ENCODE measurements around the gene CHRM2. TPM values are rescaled to one million over a fixed set of nuclear protein-coding genes. Genes with fewer than 3 reads are reported as not detected.

Gene CHRM2
- total and polyA plus RNA-seq, 2 of the 8 experiments (the other 6 are each of a cell fraction or from before 2014, with no cell fraction given), result 0.17 to 0.32 TPM

DNA sequence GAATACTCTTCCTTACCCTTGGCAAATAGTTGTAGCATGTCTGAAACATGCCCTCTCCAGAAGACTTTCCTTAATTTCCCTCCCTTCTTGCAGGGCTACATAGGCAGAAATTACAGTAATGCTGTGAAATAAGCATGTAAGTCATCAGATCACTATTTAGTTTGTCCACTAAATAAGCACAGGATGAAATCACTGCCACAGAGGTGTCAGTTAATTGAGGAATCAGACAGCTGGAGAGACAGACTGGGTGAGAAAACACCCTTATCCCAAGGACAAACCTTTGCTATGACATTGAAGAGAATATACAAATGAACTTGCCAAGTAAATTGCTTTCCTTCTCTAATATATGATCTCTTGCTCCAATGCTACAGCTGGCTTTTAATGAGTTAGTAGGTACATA is 129.3 kb downstream of the CHRM2 start:
- no peak overlapping the region for H3K4me2 ChIP-seq (ENCODE audit: insufficient read depth in 1 of 2, low read depth in 2 of 2, low read length in 2 of 2)
- H3K79me1 ChIP-seq (ENCODE audit: low read depth, low read length), result no peaks in the 10 kb centered on the region
- H3K4ac ChIP-seq (replicated peaks; ENCODE audit: insufficient read length, low read depth, low read length), result no peak overlapping the region
- H4K20me1 ChIP-seq (replicated peaks in 1 of 2; ENCODE audit: control insufficient read depth in 1 of 2, insufficient read depth in 2 of 2, low read length in 2 of 2), result no peaks in the 10 kb centered on the region
- FAIRE-seq, result no peak
- ChIA-PET POLR2A (ENCODE audit: partially characterized antibody) (no interaction called here), CTCF (ENCODE audit: partially characterized antibody) (no interaction called here)
- H2AFZ ChIP-seq (ENCODE audit: low read length), result no peak overlapping the region
- H3K27me3 ChIP-seq (replicated peaks in 1 of 4; ENCODE audit: control insufficient read depth in 3 of 4, extremely low read depth in 1 of 4, insufficient read depth in 3 of 4, low read length in 3 of 4), result no peaks in the 10 kb centered on the region
- no peak overlapping the region for H4K8ac ChIP-seq (ENCODE audit: extremely low read depth, insufficient read depth, low read length)
- H3K9ac ChIP-seq (replicated peaks in 1 of 4; ENCODE audit: extremely low read depth in 1 of 4, low read depth in 3 of 4, low read length in 3 of 4), result no peak overlapping the region
- H4K91ac ChIP-seq (replicated peaks; ENCODE audit: insufficient read length, low read length), result no peak overlapping the region
- H2BK5ac ChIP-seq (ENCODE audit: low read depth, low read length), result no peak overlapping the region
- DNase-seq (ENCODE audit: low read depth in 1 of 2, low spot score in 2 of 2), result no peak
- no peak overlapping the region for H2AK5ac ChIP-seq (ENCODE audit: low read depth, low read length)
- H3K23ac ChIP-seq (ENCODE audit: insufficient read length), result no peak overlapping the region
- no peak overlapping the region for H3K18ac ChIP-seq (ENCODE audit: extremely low read depth, low read length)
- H2BK20ac ChIP-seq (ENCODE audit: low read length), result no peak overlapping the region
- no peak overlapping the region for H4K5ac ChIP-seq (ENCODE audit: insufficient read length, low read depth, low read length)
- H3K36me3 ChIP-seq (ENCODE audit: control insufficient read depth in 2 of 4, insufficient read depth in 4 of 4, low read length in 3 of 4), result no peaks in the 10 kb centered on the region
- no peaks in the 10 kb centered on the region for H3K23me2 ChIP-seq (ENCODE audit: low read depth, low read length)
- TF ChIP-seq SP4 (IDR thresholded peaks at IDR 0.05; ENCODE audit: low read length) (no peak), RNF2 (IDR thresholded peaks at IDR 0.05; ENCODE audit: borderline replicate concordance, low read depth, low read length, missing control alignments, poor library complexity, severe bottlenecking) (no peak), RBBP5 (IDR thresholded peaks at IDR 0.05; ENCODE audit: borderline replicate concordance, low read depth, low read length) (no peak), SP1 (IDR thresholded peaks at IDR 0.05; ENCODE audit: low read depth, low read length) (no peak), POU5F1 (IDR thresholded peaks at IDR 0.05; ENCODE audit: low read depth, low read length) (no peak), EZH2 (IDR thresholded peaks at IDR 0.05; ENCODE audit: low read depth, low read length, severe bottlenecking) (no peak)
- no peak overlapping the region for H3K14ac ChIP-seq (ENCODE audit: insufficient read length)
- H2BK15ac ChIP-seq (ENCODE audit: low read length), result no peak overlapping the region
- H3K79me2 ChIP-seq (ENCODE audit: control insufficient read depth in 1 of 2, insufficient read depth in 2 of 2, low read length in 2 of 2), result no peaks in the 10 kb centered on the region
- H3K9me3 ChIP-seq (ENCODE audit: insufficient read depth in 2 of 2, low read depth in 1 of 2, low read length in 1 of 2), result no peaks in the 10 kb centered on the region
- H2BK12ac ChIP-seq (ENCODE audit: low read depth, low read length), result no peak overlapping the region
- H2BK120ac ChIP-seq (replicated peaks; ENCODE audit: low read depth, low read length), result no peak overlapping the region
- no peak overlapping the region for H3K4me3 ChIP-seq (ENCODE audit: extremely low read depth in 1 of 4, insufficient read depth in 2 of 4, low read depth in 3 of 4, low read length in 4 of 4)
- H3K27ac ChIP-seq (ENCODE audit: low read depth, low read length), result no peak overlapping the region
- no peak overlapping the region for H3K56ac ChIP-seq (replicated peaks; ENCODE audit: insufficient read length, low read depth, low read length)
- 0 out of 7 replicates have a peak, but pooled peaks cover 0 to 1% (median 0%) of the 10 kb centered on the region in 4 experiments for H3K4me1 ChIP-seq (replicated peaks in 1 of 4; ENCODE audit: control insufficient read depth in 3 of 4, insufficient read depth in 4 of 4, low read length in 3 of 4)

Data from H1 (cell line).